HCT116 (cell line): Measurements from ENCODE around the gene WASHC3. TPM values are rescaled to one million over a fixed set of nuclear protein-coding genes. Genes with fewer than 3 reads are reported as not detected.

ENCODE experiments used
- ATAC-seq: fragments of 200-7000 bp; cut with Tn5 transposase; 2 replicates; pipeline ENCODE4 v1.9.1; 2020; ENCODE audit warnings: mild to moderate bottlenecking, moderate library complexity
- BruUV-seq: library from RNA; stranded (reverse); fragments of 400-500 nt; replicated peaks from 2 replicates; lab custom pipeline; 2021; lab: Mats Ljungman, UMichigan
- CTCF ChIA-PET: fragments of 300-600 bp; sonication (Branson Sonifier 250); formaldehyde crosslinking; loops from one replicate; lab custom pipeline; 2021; ENCODE audit warnings: antibody characterized with exemption; lab: Charles Lee
- POLR2A ChIA-PET: fragments of 300-600, 350-600 bp; sonication (Branson Sonifier 250); formaldehyde crosslinking; loops from one replicate; lab custom pipeline; 2021; ENCODE audit warnings: antibody characterized with exemption; lab: Charles Lee
- RAD21 ChIA-PET, 2 experiments: fragments of 300-600 bp; sonication (Branson Sonifier 250); formaldehyde crosslinking; loops; one replicate each; lab custom pipeline; 2023; ENCODE audit warnings: low total read pairs in 2 of 2; ENCODE audit not compliant: uncharacterized antibody in 2 of 2, unreplicated experiment in 2 of 2, low non-redundant PET in 1 of 2; lab: Charles Lee
- DNase-seq: peaks from one replicate; pipeline ENCODE4 v3.0.0-alpha.2; 2010; ENCODE audit warnings: low read depth, low spot score
- H2AFZ ChIP-seq: fragments of 200-600 bp; shearing (Covaris generic), sonication (generic); 2 replicates; pipeline ENCODE4 v1.6.1; 2017; ENCODE audit warnings: low read depth, mixed run types, mixed read lengths, antibody characterized with exemption, low read length; ENCODE audit not compliant: poor library complexity, severe bottlenecking
- H3K27ac ChIP-seq: 2 replicates; pipeline ENCODE4 v1.5.1; 2012; ENCODE audit warnings: low read depth, low read length
- H3K27me3 ChIP-seq: fragments of 200-600 bp; sonication (generic); 2 replicates; pipeline ENCODE4 v1.6.1; 2016; ENCODE audit warnings: mixed run types, low read length, mixed read lengths; ENCODE audit not compliant: insufficient read depth
- H3K36me3 ChIP-seq, 2 experiments: fragments of 200-500 bp in 1 of 2; fragments of 200-600 bp in 1 of 2; sonication (Bioruptor generic) in 1 of 2; sonication (generic) in 1 of 2; 2 replicates each; pipeline versions ENCODE4 v1.5.1 to v1.6.1; 2014 to 2016; ENCODE audit warnings: low read length in 2 of 2, inconsistent platforms in 1 of 2, mixed read lengths in 1 of 2, mixed run types in 1 of 2; ENCODE audit not compliant: insufficient read depth in 2 of 2, control insufficient read depth in 1 of 2
- H3K4me1 ChIP-seq, 2 experiments: fragments of 200-600 bp in 1 of 2; sonication (generic) in 1 of 2; 2 replicates each; pipeline versions ENCODE4 v1.5.1 to v1.6.1; 2012 to 2017; ENCODE audit warnings: low read length in 2 of 2, inconsistent platforms in 1 of 2, mild to moderate bottlenecking in 1 of 2, mixed read lengths in 1 of 2, mixed run types in 1 of 2, moderate library complexity in 1 of 2; ENCODE audit not compliant: insufficient read depth in 2 of 2, control insufficient read depth in 1 of 2
- H3K4me2 ChIP-seq: fragments of 200-600 bp; sonication (generic); 2 replicates; pipeline ENCODE4 v1.6.1; 2017; ENCODE audit warnings: mixed run types, low read length, mixed read lengths
- H3K4me3 ChIP-seq, 2 experiments: fragments of 200-600 bp in 1 of 2; sonication (generic) in 1 of 2; replicated peaks in 1 of 2; 2 replicates each; pipeline ENCODE4 v1.5.1; 2011 to 2016; ENCODE audit warnings: low read length in 2 of 2, control low read depth in 1 of 2, low read depth in 1 of 2, mild to moderate bottlenecking in 1 of 2, mixed read lengths in 1 of 2, mixed run types in 1 of 2
- H3K79me2 ChIP-seq: fragments of 200-600 bp; sonication (generic); 2 replicates; pipeline ENCODE4 v1.6.1; 2017; ENCODE audit warnings: mild to moderate bottlenecking, mixed run types, low read length, moderate library complexity, mixed read lengths; ENCODE audit not compliant: insufficient read depth
- H3K9ac ChIP-seq: fragments of 200-600 bp; sonication (generic); 2 replicates; pipeline ENCODE4 v1.6.1; 2016; ENCODE audit warnings: low read length, mixed read lengths
- H3K9me2 ChIP-seq: fragments of 200-600 bp; sonication (generic), shearing (Covaris generic); 2 replicates; pipeline ENCODE4 v1.6.1; 2017; ENCODE audit warnings: mixed run types, mild to moderate bottlenecking, moderate library complexity; ENCODE audit not compliant: insufficient read depth
- H3K9me3 ChIP-seq, 2 experiments: fragments of 200-500 bp in 1 of 2; fragments of 200-600 bp in 1 of 2; sonication (Bioruptor generic) in 1 of 2; sonication (generic) in 1 of 2; 2 replicates each; pipeline ENCODE4 v1.6.1; 2014 to 2017; ENCODE audit warnings: low read length in 2 of 2, mixed read lengths in 2 of 2, inconsistent platforms in 1 of 2, low read depth in 1 of 2, mild to moderate bottlenecking in 1 of 2, mixed run types in 1 of 2, moderate library complexity in 1 of 2; ENCODE audit not compliant: control insufficient read depth in 1 of 2, insufficient read depth in 1 of 2
- H4K20me1 ChIP-seq: fragments of 200-600 bp; sonication (generic), shearing (Covaris generic); 2 replicates; pipeline ENCODE4 v1.6.1; 2017; ENCODE audit warnings: mixed run types, mild to moderate bottlenecking, moderate library complexity; ENCODE audit not compliant: insufficient read depth
- SIN3A ChIP-seq: IDR thresholded peaks from 2 replicates; pipeline ENCODE4 v1.6.1; 2012; ENCODE audit warnings: low read depth
- SP1 ChIP-seq: IDR thresholded peaks from 2 replicates; pipeline ENCODE4 v1.6.1; 2012; ENCODE audit warnings: low read depth
- intact Hi-C: fragments of 100-400 bp; cut with micrococcal nuclease; formaldehyde crosslinking; loops from 2 replicates; pipeline ENCODE4 v1.10.0; 2022
- total RNA-seq: library from RNA; stranded (reverse); gene quantifications from one replicate; pipeline ENCODE4 v1.2.1, GENCODE V29; 2021; ENCODE audit not compliant: unreplicated experiment
- TF ChIP-seq, protein P1 (sequence below), 3 experiments: fragments of 200-600 bp in 1 of 3; sonication (generic) in 1 of 3; IDR thresholded peaks in 2 of 3; conservative IDR thresholded peaks in 1 of 3; 2 replicates each; pipeline ENCODE4 v1.5.1; 2012 to 2017; ENCODE audit warnings: low read depth in 2 of 3, low read length in 2 of 3, antibody characterized with exemption in 1 of 3, borderline replicate concordance in 1 of 3, control low read depth in 1 of 3, mild to moderate bottlenecking in 1 of 3, mixed read lengths in 1 of 3, mixed run types in 1 of 3, moderate library complexity in 1 of 3; ENCODE audit not compliant: insufficient read depth in 1 of 3
- TF ChIP-seq, protein P2 (sequence below): IDR thresholded peaks from 2 replicates; pipeline ENCODE4 v1.6.1; 2012; ENCODE audit warnings: low read depth

Gene WASHC3
- total RNA-seq, 1 experiment from 2014 or later = 15.6 TPM

DNA sequence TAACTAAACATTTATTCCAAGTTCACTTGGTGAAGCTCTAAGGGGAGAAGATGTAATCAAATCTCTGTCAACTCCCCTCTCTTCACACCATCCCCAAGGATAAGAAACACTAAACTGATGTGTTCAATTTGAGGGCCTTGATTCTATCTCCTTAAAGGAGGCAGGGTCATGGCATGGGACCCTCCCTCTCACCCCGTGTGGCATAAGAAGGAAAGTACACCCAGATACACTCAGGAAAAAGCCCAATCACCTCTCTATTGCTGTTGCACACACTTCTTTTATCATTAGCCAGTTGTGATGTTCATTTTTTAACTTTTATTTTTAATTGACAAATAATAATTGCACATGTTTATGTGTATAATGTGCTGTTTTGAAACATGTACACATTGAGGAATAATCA lies 35.1 kb downstream of the WASHC3 start:
- ATAC-seq = peak; percentile 69; the same call in 1 of the 2 replicates

More for the DNA sequence above, 35.1 kb downstream of the WASHC3 start:
- H3K9me2 ChIP-seq = no peaks in the 10 kb centered on the region
- TF ChIP-seq, protein P1, sequence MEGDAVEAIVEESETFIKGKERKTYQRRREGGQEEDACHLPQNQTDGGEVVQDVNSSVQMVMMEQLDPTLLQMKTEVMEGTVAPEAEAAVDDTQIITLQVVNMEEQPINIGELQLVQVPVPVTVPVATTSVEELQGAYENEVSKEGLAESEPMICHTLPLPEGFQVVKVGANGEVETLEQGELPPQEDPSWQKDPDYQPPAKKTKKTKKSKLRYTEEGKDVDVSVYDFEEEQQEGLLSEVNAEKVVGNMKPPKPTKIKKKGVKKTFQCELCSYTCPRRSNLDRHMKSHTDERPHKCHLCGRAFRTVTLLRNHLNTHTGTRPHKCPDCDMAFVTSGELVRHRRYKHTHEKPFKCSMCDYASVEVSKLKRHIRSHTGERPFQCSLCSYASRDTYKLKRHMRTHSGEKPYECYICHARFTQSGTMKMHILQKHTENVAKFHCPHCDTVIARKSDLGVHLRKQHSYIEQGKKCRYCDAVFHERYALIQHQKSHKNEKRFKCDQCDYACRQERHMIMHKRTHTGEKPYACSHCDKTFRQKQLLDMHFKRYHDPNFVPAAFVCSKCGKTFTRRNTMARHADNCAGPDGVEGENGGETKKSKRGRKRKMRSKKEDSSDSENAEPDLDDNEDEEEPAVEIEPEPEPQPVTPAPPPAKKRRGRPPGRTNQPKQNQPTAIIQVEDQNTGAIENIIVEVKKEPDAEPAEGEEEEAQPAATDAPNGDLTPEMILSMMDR (IDR thresholded peaks at IDR 0.05 in 2 of 3, conservative IDR thresholded peaks at IDR 0.05 in 1 of 3; ENCODE audit: borderline replicate concordance in 1 of 3, insufficient read depth in 1 of 3, low read depth in 2 of 3, low read length in 2 of 3) = peak in 2 of 3 experiments; percentile 8 to 33; a peak in 3 of 6 replicates
- TF ChIP-seq SIN3A (no peak), SP1 (no peak)
- TF ChIP-seq, protein P2, sequence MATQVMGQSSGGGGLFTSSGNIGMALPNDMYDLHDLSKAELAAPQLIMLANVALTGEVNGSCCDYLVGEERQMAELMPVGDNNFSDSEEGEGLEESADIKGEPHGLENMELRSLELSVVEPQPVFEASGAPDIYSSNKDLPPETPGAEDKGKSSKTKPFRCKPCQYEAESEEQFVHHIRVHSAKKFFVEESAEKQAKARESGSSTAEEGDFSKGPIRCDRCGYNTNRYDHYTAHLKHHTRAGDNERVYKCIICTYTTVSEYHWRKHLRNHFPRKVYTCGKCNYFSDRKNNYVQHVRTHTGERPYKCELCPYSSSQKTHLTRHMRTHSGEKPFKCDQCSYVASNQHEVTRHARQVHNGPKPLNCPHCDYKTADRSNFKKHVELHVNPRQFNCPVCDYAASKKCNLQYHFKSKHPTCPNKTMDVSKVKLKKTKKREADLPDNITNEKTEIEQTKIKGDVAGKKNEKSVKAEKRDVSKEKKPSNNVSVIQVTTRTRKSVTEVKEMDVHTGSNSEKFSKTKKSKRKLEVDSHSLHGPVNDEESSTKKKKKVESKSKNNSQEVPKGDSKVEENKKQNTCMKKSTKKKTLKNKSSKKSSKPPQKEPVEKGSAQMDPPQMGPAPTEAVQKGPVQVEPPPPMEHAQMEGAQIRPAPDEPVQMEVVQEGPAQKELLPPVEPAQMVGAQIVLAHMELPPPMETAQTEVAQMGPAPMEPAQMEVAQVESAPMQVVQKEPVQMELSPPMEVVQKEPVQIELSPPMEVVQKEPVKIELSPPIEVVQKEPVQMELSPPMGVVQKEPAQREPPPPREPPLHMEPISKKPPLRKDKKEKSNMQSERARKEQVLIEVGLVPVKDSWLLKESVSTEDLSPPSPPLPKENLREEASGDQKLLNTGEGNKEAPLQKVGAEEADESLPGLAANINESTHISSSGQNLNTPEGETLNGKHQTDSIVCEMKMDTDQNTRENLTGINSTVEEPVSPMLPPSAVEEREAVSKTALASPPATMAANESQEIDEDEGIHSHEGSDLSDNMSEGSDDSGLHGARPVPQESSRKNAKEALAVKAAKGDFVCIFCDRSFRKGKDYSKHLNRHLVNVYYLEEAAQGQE = no peak
- TF ChIP-seq, all 23 proteins: peak for 1
- Histone ChIP-seq H3K9me3 (no peaks in the 10 kb centered on the region), H3K4me2 (no peak overlapping the region), H3K27me3 (no peaks in the 10 kb centered on the region), H3K27ac (no peak overlapping the region), H3K36me3 (no peaks in the 10 kb centered on the region), H4K20me1 (no peaks in the 10 kb centered on the region), H3K4me3 (no peak overlapping the region), H2AFZ (no peak overlapping the region), H3K79me2 (no peaks in the 10 kb centered on the region), H3K9ac (no peak overlapping the region), H3K4me1 (no peaks in the 10 kb centered on the region)
- ChIA-PET RAD21 (no interaction called here), POLR2A (no interaction called here), CTCF (no interaction called here)
- intact Hi-C loops = no loop called here
- DNase-seq = no peak
- no TSS peak for BruUV-seq
